Transverse colon (tissue), 4 donors: Measurements from ENCODE around the gene ITGBL1. TPM values are rescaled to one million over a fixed set of nuclear protein-coding genes. Genes with fewer than 3 reads are reported as not detected.

Source experiments
- DNase-seq: peaks from one replicate; pipeline ENCODE4 v3.0.0-alpha.2; 2019
- H3K27ac ChIP-seq, 4 donors: fragments of 200-600 bp; sonication (generic); 2 replicates each; pipeline ENCODE4 v1.5.1; 2016 to 2018; ENCODE audit warnings: inconsistent platforms in 4 of 4
- H3K27me3 ChIP-seq: fragments of 200-600 bp; sonication (generic); 2 replicates; pipeline ENCODE4 v1.5.1; 2017; ENCODE audit warnings: inconsistent platforms
- H3K36me3 ChIP-seq, 4 donors: fragments of 200-600 bp; sonication (generic); 2 replicates each; pipeline ENCODE4 v1.5.1; 2017 to 2019; ENCODE audit warnings: inconsistent platforms in 4 of 4
- H3K4me1 ChIP-seq, 4 donors: fragments of 200-600 bp; sonication (generic); 2 replicates each; pipeline ENCODE4 v1.5.1; 2017 to 2020; ENCODE audit warnings: inconsistent platforms in 4 of 4
- H3K4me3 ChIP-seq, 4 donors: fragments of 200-600 bp; sonication (generic); 1 replicate in 1 of 4; 2 replicates in 3 of 4; pipeline versions ENCODE4 v1.5.1 to v1.6.1; 2017 to 2019; ENCODE audit warnings: inconsistent platforms in 4 of 4
- H3K9me3 ChIP-seq, 2 donors: fragments of 200-600 bp; sonication (generic); 2 replicates each; pipeline ENCODE4 v1.5.1; 2017 to 2019; ENCODE audit warnings: inconsistent platforms in 2 of 2
- CTCF ChIP-seq, 5 experiments: fragments of 200-600 bp in 3 of 5; fragments of 450-650 bp in 2 of 5; sonication (generic) in 3 of 5; IDR thresholded peaks; 1 replicate in 2 of 5; 2 replicates in 3 of 5; pipeline ENCODE4 v1.5.1; 2016 to 2017; ENCODE audit warnings: antibody characterized with exemption in 5 of 5, inconsistent platforms in 3 of 5, mild to moderate bottlenecking in 2 of 5, moderate library complexity in 1 of 5
- EP300 ChIP-seq: sonication (generic); formaldehyde crosslinking; IDR thresholded peaks from one replicate; pipeline ENCODE4 v1.6.1; 2017; ENCODE audit warnings: antibody characterized with exemption, low read depth
- POLR2A ChIP-seq: fragments of 450-650 bp; IDR thresholded peaks from one replicate; pipeline ENCODE4 v1.6.1; 2016; ENCODE audit warnings: antibody characterized with exemption, mild to moderate bottlenecking, moderate library complexity
- POLR2AphosphoS5 ChIP-seq, 3 donors: sonication (generic); formaldehyde crosslinking; IDR thresholded peaks; one replicate each; pipeline ENCODE4 v1.6.1; 2016; ENCODE audit warnings: antibody characterized with exemption in 3 of 3
- WGBS, 2 donors: methylation state at CpG; one replicate each; pipeline ENCODE4 v1.1.5; 2018; ENCODE audit warnings: low coverage in 1 of 2; 5-methylcytosine and 5-hydroxymethylcytosine counted together
- in situ Hi-C, 4 donors: fragments of 200-750 bp; cut with MboI; loops; one replicate each; pipeline versions ENCODE4 v1.15.0 to v1.15.1; 2017; ENCODE audit warnings: low sequenced_read_pairs in 3 of 4, low pct_ligation_motif_present in 1 of 4, low pct_unique_long_range_greater_than_20kb in 1 of 4
- intact Hi-C: fragments of 100-400 bp; cut with DNase I; formaldehyde crosslinking; loops from one replicate; pipeline ENCODE4 v1.15.1; 2023; ENCODE audit warnings: low total_unique reads
- total RNA-seq, 4 donors: library from RNA; depleted of rRNA; stranded (reverse); fragments of >200 nt; gene quantifications; one replicate each; pipeline ENCODE4 v1.1.0, GENCODE V29; 2016

Gene ITGBL1
- total RNA-seq, 4 donors from 2014 or later: 0.48 to 0.80 (median 0.68) TPM; not detected in 1

DNA sequence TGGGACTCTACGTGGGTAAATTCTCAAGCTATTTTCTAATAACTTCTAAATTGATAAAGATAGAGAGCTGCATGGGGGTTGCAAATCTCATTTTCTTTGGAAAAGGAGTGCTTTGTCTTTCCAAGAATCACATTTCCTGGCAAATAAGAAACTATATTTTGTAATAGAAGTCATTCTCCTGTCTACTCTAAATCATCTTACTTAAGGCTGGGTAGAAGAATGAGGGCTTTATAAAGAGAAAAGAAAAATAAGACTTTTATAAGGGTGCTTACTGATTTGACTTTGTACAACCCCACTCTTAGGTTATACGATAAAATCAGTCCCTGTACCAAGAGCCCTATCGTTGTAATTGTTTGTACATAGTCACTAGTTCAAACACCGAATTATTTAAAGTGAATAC, 14.9 kb downstream of the ITGBL1 start:
- in situ Hi-C loops: no loop called here
- Histone ChIP-seq H3K4me3 (no peak overlapping the region), H3K36me3 (no peaks in the 10 kb centered on the region), H3K4me1 (no peaks in the 10 kb centered on the region), H3K27me3 (no peaks in the 10 kb centered on the region), H3K9me3 (no peaks in the 10 kb centered on the region), H3K27ac (no peak overlapping the region)
- WGBS, 2 donors: 58 to 80% methylated on average over 4 of the region's 4 CpGs
- TF ChIP-seq POLR2AphosphoS5 (IDR thresholded peaks at IDR 0.05) (no peak), EP300 (no peak), POLR2A (no peak), CTCF (IDR thresholded peaks at IDR 0.05) (no peak)
- intact Hi-C loops: no loop called here
- no peak for DNase-seq

- no peaks in the 10 kb centered on the region for H3K36me3 ChIP-seq
- no peak for DNase-seq
- in situ Hi-C loops: no loop called here
- no peaks in the 10 kb centered on the region for H3K9me3 ChIP-seq
- no peak for TF ChIP-seq CTCF (IDR thresholded peaks at IDR 0.05)
- H3K27ac ChIP-seq: no peak overlapping the region
- H3K27me3 ChIP-seq: no peaks in the 10 kb centered on the region
- intact Hi-C loops: no loop called here
- H3K4me1 ChIP-seq: no peaks in the 10 kb centered on the region
- WGBS, 2 donors: 66 to 100% methylated on average over 1 to 2 of the region's 2 CpGs
- H3K4me3 ChIP-seq: no peak overlapping the region
Observed at GRCh38 chr13:101473458-101473857, 21.0 kb downstream of the ITGBL1 start.

DNA sequence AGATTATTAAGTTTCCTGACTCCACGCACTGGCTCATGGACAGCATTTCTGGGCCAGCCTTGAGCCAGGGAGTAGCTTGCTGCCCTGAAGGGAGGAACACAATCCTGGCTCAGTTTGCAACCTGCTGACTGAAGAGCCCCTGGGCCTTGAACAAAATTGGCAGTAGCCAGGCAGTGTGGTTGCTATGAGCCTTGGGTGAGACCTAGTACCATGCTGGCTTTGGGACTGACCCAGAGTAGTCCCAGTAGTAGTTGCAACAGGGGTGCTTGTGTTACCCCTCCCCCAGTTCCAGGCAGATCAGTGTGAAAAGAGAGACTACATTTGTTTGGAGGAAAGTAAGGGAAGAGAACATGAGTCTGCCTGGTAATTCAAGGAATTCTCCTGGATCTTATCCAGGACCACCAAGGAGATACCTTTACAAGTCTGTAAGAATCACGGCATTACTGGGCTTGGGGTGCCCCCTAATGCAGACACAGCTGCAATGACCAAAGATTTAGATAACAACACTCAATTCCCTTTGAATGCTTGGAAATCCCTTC, 22.0 kb downstream of the ITGBL1 start:
- no peak overlapping the region for H3K27ac ChIP-seq
- no peaks in the 10 kb centered on the region for H3K27me3 ChIP-seq
- DNase-seq: no peak
- 63% methylated on average over 2 of the region's 2 CpGs; no CpG with 5 or more reads in 1 of the 2 donors for whole genome bisulfite sequencing, 2 donors
- in situ Hi-C loops (no loop called here), intact Hi-C loops (no loop called here)
- no peaks in the 10 kb centered on the region for H3K4me1 ChIP-seq
- H3K36me3 ChIP-seq: no peaks in the 10 kb centered on the region
- H3K4me3 ChIP-seq: no peak overlapping the region
- H3K9me3 ChIP-seq: no peaks in the 10 kb centered on the region
- TF ChIP-seq CTCF (IDR thresholded peaks at IDR 0.05) (no peak), EP300 (no peak), POLR2AphosphoS5 (IDR thresholded peaks at IDR 0.05) (no peak), POLR2A (no peak)

GRCh38 chr13:101475536-101475935, 23.1 kb downstream of the ITGBL1 start:
- no peaks in the 10 kb centered on the region for H3K4me1 ChIP-seq
- in situ Hi-C loops: no loop called here
- no peak for DNase-seq
- intact Hi-C loops: no loop called here
- H3K36me3 ChIP-seq: no peaks in the 10 kb centered on the region
- no peaks in the 10 kb centered on the region for H3K9me3 ChIP-seq
- no peak overlapping the region for H3K4me3 ChIP-seq
- H3K27ac ChIP-seq: no peak overlapping the region
- TF ChIP-seq EP300 (no peak), CTCF (IDR thresholded peaks at IDR 0.05) (no peak), POLR2AphosphoS5 (IDR thresholded peaks at IDR 0.05) (no peak), POLR2A (no peak)
- no peaks in the 10 kb centered on the region for H3K27me3 ChIP-seq
